ENCODE data around the gene DSCAM. TPM values are rescaled to one million over a fixed set of nuclear protein-coding genes. Genes with fewer than 3 reads are reported as not detected.

The DSCAM gene
- total and polyA plus RNA-seq, 2 donors (not counting 1 experiment from before 2014, with no cell fraction given): not detected

DNA sequence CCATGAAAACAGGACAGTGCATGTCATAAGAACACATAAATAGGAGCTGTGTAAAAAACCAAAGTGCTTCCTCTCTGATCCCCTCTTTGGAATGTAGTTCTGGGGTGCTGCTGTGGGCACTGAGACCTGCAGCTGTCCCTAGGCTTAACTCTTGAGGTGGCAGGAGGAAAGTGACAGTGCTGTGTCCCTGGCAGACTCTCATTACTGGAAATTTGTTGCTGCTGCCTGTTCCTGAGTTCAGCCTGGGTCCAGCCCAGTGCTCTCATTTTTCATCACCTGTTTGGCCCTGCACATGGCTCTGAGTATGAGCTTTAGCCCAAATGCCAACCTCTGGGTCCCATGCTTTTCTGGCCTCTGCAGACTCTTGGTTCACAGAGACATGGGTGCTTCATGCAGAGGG, 329.3 kb downstream of the DSCAM start:
- Histone ChIP-seq H3K36me3 (replicated peaks in 1 of 2; ENCODE audit: control extremely low read depth in 1 of 2, control insufficient read depth in 1 of 2, extremely low read depth in 1 of 2, insufficient read depth in 2 of 2, low read length in 1 of 2) (no peaks in the 10 kb centered on the region), H3K4me2 (replicated peaks; ENCODE audit: low read depth, low read length, poor library complexity, severe bottlenecking) (no peak overlapping the region), H3K9ac (ENCODE audit: low read length) (no peak overlapping the region), H3K27me3 (replicated peaks in 1 of 4; ENCODE audit: control extremely low read depth in 1 of 4, control insufficient read depth in 3 of 4, insufficient read depth in 4 of 4, low read length in 3 of 4) (no peaks in the 10 kb centered on the region), H3K79me2 (ENCODE audit: control insufficient read depth, insufficient read depth, low read length) (no peaks in the 10 kb centered on the region), H3K27ac (ENCODE audit: low read length in 2 of 2) (no peak overlapping the region), H2AFZ (ENCODE audit: insufficient read depth, low read depth, low read length, poor library complexity, severe bottlenecking) (no peak overlapping the region), H3K9me3 (ENCODE audit: control extremely low read depth in 1 of 3, control insufficient read depth in 2 of 3, insufficient read depth in 1 of 3, low read length in 2 of 3) (peaks cover 0 to 5% (median 0%) of the 10 kb centered on the region in 3 donors), H3K4me1 (ENCODE audit: control insufficient read depth in 2 of 2, insufficient read depth in 2 of 2, low read length in 2 of 2) (no peaks in the 10 kb centered on the region), H3K4me3 (ENCODE audit: control extremely low read depth in 1 of 5, extremely low read depth in 1 of 5, insufficient read depth in 1 of 5, low read depth in 2 of 5, low read length in 4 of 5) (no peak overlapping the region), H4K20me1 (ENCODE audit: control insufficient read depth, insufficient read depth, low read length, poor library complexity, severe bottlenecking) (no peaks in the 10 kb centered on the region)
- ChIA-PET POLR2A (no interaction called here), CTCF (no interaction called here)
- H3K9me3 Mint-ChIP-seq (ENCODE audit: insufficient read depth): peaks cover 3% of the 10 kb centered on the region
- intact Hi-C loops (cut with micrococcal nuclease): no loop called here
- H3K4me1 Mint-ChIP-seq: no peaks in the 10 kb centered on the region
- H3K4me3 Mint-ChIP-seq: no peak overlapping the region
- H3K27ac Mint-ChIP-seq: no peak overlapping the region
- no peaks in the 10 kb centered on the region for H3K27me3 Mint-ChIP-seq
- ATAC-seq (ENCODE audit: low read depth) (no peak), DNase-seq (no peak)
- TF ChIP-seq, protein P1, sequence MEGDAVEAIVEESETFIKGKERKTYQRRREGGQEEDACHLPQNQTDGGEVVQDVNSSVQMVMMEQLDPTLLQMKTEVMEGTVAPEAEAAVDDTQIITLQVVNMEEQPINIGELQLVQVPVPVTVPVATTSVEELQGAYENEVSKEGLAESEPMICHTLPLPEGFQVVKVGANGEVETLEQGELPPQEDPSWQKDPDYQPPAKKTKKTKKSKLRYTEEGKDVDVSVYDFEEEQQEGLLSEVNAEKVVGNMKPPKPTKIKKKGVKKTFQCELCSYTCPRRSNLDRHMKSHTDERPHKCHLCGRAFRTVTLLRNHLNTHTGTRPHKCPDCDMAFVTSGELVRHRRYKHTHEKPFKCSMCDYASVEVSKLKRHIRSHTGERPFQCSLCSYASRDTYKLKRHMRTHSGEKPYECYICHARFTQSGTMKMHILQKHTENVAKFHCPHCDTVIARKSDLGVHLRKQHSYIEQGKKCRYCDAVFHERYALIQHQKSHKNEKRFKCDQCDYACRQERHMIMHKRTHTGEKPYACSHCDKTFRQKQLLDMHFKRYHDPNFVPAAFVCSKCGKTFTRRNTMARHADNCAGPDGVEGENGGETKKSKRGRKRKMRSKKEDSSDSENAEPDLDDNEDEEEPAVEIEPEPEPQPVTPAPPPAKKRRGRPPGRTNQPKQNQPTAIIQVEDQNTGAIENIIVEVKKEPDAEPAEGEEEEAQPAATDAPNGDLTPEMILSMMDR (IDR thresholded peaks at IDR 0.05): no peak
- no peak for TF ChIP-seq EZH2 (IDR thresholded peaks at IDR 0.05; ENCODE audit: borderline replicate concordance, insufficient read depth, low read depth, low read length, poor library complexity, severe bottlenecking)

DNA sequence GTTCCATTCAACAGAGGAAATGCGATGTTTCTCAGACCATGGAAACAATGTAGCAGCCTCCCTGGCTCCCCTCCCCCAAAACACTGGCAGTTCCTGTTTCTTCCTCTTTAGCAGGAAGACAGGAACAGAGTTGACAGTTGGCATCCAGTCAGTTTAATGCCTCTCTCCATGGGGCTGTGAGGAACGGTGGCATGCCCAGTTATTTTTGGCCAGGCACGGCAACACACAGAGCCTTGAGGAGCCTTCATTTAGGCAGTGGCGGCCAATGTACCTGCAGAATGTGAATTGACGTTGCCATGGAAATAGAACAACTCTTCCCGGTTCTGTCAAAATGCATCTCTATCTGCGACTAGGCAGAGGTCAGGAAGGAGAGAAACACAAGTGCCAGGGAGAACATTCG, 330.6 kb downstream of the DSCAM start:
- H3K27ac ChIP-seq (ENCODE audit: low read length in 2 of 2): no peak overlapping the region
- H3K9me3 Mint-ChIP-seq (ENCODE audit: insufficient read depth): peaks cover 3% of the 10 kb centered on the region
- TF ChIP-seq EZH2 (IDR thresholded peaks at IDR 0.05; ENCODE audit: borderline replicate concordance, insufficient read depth, low read depth, low read length, poor library complexity, severe bottlenecking): no peak
- TF ChIP-seq, protein P1 (IDR thresholded peaks at IDR 0.05): no peak
- H4K20me1 ChIP-seq (ENCODE audit: control insufficient read depth, insufficient read depth, low read length, poor library complexity, severe bottlenecking): no peaks in the 10 kb centered on the region
- no peak for ATAC-seq (ENCODE audit: low read depth)
- no peaks in the 10 kb centered on the region for H3K79me2 ChIP-seq (ENCODE audit: control insufficient read depth, insufficient read depth, low read length)
- no peaks in the 10 kb centered on the region for H3K4me1 Mint-ChIP-seq
- H3K27me3 Mint-ChIP-seq: no peaks in the 10 kb centered on the region
- H3K4me3 Mint-ChIP-seq: no peak overlapping the region
- 20% methylated on average over 6 of the region's 8 CpGs for WGBS (ENCODE audit: insufficient coverage)
- no peak for DNase-seq
- POLR2A ChIA-PET: no interaction called here
- H3K9me3 ChIP-seq (ENCODE audit: control extremely low read depth in 1 of 3, control insufficient read depth in 2 of 3, insufficient read depth in 1 of 3, low read length in 2 of 3): peaks cover 0 to 5% (median 0%) of the 10 kb centered on the region in 3 donors
- CTCF ChIA-PET: no interaction called here
- H2AFZ ChIP-seq (ENCODE audit: insufficient read depth, low read depth, low read length, poor library complexity, severe bottlenecking): no peak overlapping the region
- no peak overlapping the region for H3K4me3 ChIP-seq (ENCODE audit: control extremely low read depth in 1 of 5, extremely low read depth in 1 of 5, insufficient read depth in 1 of 5, low read depth in 2 of 5, low read length in 4 of 5)
- H3K27ac Mint-ChIP-seq: no peak overlapping the region
- no peak overlapping the region for H3K4me2 ChIP-seq (replicated peaks; ENCODE audit: low read depth, low read length, poor library complexity, severe bottlenecking)
- H3K27me3 ChIP-seq (replicated peaks in 1 of 4; ENCODE audit: control extremely low read depth in 1 of 4, control insufficient read depth in 3 of 4, insufficient read depth in 4 of 4, low read length in 3 of 4): no peaks in the 10 kb centered on the region
- H3K36me3 ChIP-seq (replicated peaks in 1 of 2; ENCODE audit: control extremely low read depth in 1 of 2, control insufficient read depth in 1 of 2, extremely low read depth in 1 of 2, insufficient read depth in 2 of 2, low read length in 1 of 2): no peaks in the 10 kb centered on the region
- H3K4me1 ChIP-seq (ENCODE audit: control insufficient read depth in 2 of 2, insufficient read depth in 2 of 2, low read length in 2 of 2): no peaks in the 10 kb centered on the region
- intact Hi-C loops (cut with micrococcal nuclease): no loop called here
- H3K9ac ChIP-seq (ENCODE audit: low read length): no peak overlapping the region
